G401 (cell line): ENCODE results near the gene MTERF4. TPM values are rescaled to one million over a fixed set of nuclear protein-coding genes. Genes with fewer than 3 reads are reported as not detected.

Source experiments
- DNase-seq: peaks from one replicate; pipeline ENCODE4 v3.0.0-alpha.2; 2015; ENCODE audit warnings: low spot score
- in situ Hi-C: cut with HindIII; loops from 2 replicates; pipeline ENCODE4 v1.10.0; 2016; ENCODE audit warnings: low sequenced_read_pairs, mixed read lengths
- total RNA-seq: library from RNA; depleted of rRNA; stranded (reverse); fragments of >200 nt; shearing (Covaris generic); gene quantifications from 2 replicates; pipeline ENCODE4 v1.2.3, GENCODE V29; 2014

Gene MTERF4
- total RNA-seq, 1 experiment from 2014 or later: 17.5 TPM

- in situ Hi-C loops: no loop called here
Measured at GRCh38 chr2:241064802-241065354, 37.2 kb downstream of the MTERF4 start.

GRCh38 chr2:241064008-241064801 is 37.9 kb downstream of the MTERF4 start:
- in situ Hi-C loops: no loop called here

More at GRCh38 chr2:241064802-241065354, 37.2 kb downstream of the MTERF4 start:
- no peak for DNase-seq

GRCh38 chr2:241063587-241063986 is 38.5 kb downstream of the MTERF4 start:
- no peak for DNase-seq
- in situ Hi-C loops: no loop called here

More at GRCh38 chr2:241064008-241064801, 37.9 kb downstream of the MTERF4 start:
- no peak for DNase-seq

- in situ Hi-C loops: no loop called here
- DNase-seq: no peak
Measured at GRCh38 chr2:241063093-241063551, 39.0 kb downstream of the MTERF4 start.

GRCh38 chr2:241062389-241063092 is 39.5 kb downstream of the MTERF4 start:
- no peak for DNase-seq
- in situ Hi-C loops: no loop called here

GRCh38 chr2:241061275-241061674 is 40.8 kb downstream of the MTERF4 start:
- DNase-seq: no peak
- in situ Hi-C loops: no loop called here

GRCh38 chr2:241053576-241054251 is 48.4 kb downstream of the MTERF4 start:
- in situ Hi-C loops: no loop called here

GRCh38 chr2:241052677-241053360 is 49.3 kb downstream of the MTERF4 start:
- in situ Hi-C loops: no loop called here
- DNase-seq: no peak

More at GRCh38 chr2:241053576-241054251, 48.4 kb downstream of the MTERF4 start:
- DNase-seq: no peak

- DNase-seq: no peak
- in situ Hi-C loops: no loop called here
Measured at GRCh38 chr2:241051578-241052487, 50.3 kb downstream of the MTERF4 start.

GRCh38 chr2:241050624-241051577 is 51.2 kb downstream of the MTERF4 start:
- DNase-seq: no peak
- in situ Hi-C loops: no loop called here

- in situ Hi-C loops: no loop called here
- DNase-seq: no peak
Measured at GRCh38 chr2:241049739-241050623, 52.1 kb downstream of the MTERF4 start.

- in situ Hi-C loops: no loop called here
- no peak for DNase-seq
Measured at GRCh38 chr2:241048949-241049343, 53.1 kb downstream of the MTERF4 start.

- in situ Hi-C loops: no loop called here
Measured at GRCh38 chr2:241048149-241048948, 53.7 kb downstream of the MTERF4 start.

GRCh38 chr2:241047253-241048010 is 54.7 kb downstream of the MTERF4 start:
- in situ Hi-C loops: no loop called here

More at GRCh38 chr2:241048149-241048948, 53.7 kb downstream of the MTERF4 start:
- no peak for DNase-seq

More at GRCh38 chr2:241047253-241048010, 54.7 kb downstream of the MTERF4 start:
- no peak for DNase-seq
